Hepatocyte (in vitro differentiated cells): ENCODE measurements around the gene TAS2R40.

Experiments used
- EZH2 ChIP-seq: fragments of 200-600 bp; sonication (generic); IDR thresholded peaks from 2 replicates; pipeline ENCODE4 v1.6.1; 2016; ENCODE audit warnings: antibody characterized with exemption, mild to moderate bottlenecking, borderline replicate concordance
- EZH2phosphoT487 ChIP-seq: fragments of 200-600 bp; sonication (generic); IDR thresholded peaks from one replicate; pipeline ENCODE4 v1.6.1; 2018; ENCODE audit warnings: antibody characterized with exemption, mild to moderate bottlenecking, low read depth, moderate library complexity; ENCODE audit not compliant: unreplicated experiment, severe bottlenecking
- TF ChIP-seq, protein P1 (sequence below): fragments of 200-600 bp; sonication (generic); IDR thresholded peaks from 2 replicates; pipeline ENCODE4 v1.5.1; 2016; ENCODE audit warnings: antibody characterized with exemption, mild to moderate bottlenecking; ENCODE audit not compliant: poor library complexity

- TF ChIP-seq, protein P1, sequence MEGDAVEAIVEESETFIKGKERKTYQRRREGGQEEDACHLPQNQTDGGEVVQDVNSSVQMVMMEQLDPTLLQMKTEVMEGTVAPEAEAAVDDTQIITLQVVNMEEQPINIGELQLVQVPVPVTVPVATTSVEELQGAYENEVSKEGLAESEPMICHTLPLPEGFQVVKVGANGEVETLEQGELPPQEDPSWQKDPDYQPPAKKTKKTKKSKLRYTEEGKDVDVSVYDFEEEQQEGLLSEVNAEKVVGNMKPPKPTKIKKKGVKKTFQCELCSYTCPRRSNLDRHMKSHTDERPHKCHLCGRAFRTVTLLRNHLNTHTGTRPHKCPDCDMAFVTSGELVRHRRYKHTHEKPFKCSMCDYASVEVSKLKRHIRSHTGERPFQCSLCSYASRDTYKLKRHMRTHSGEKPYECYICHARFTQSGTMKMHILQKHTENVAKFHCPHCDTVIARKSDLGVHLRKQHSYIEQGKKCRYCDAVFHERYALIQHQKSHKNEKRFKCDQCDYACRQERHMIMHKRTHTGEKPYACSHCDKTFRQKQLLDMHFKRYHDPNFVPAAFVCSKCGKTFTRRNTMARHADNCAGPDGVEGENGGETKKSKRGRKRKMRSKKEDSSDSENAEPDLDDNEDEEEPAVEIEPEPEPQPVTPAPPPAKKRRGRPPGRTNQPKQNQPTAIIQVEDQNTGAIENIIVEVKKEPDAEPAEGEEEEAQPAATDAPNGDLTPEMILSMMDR, result no peak
- no peak for TF ChIP-seq EZH2
- no peak for TF ChIP-seq EZH2phosphoT487
Observed at GRCh38 chr7:143239813-143240212, 18.0 kb downstream of the TAS2R40 start.
